Right renal pelvis (tissue), 4 donors: ENCODE results near the gene ZCCHC14. TPM values are rescaled to one million over a fixed set of nuclear protein-coding genes. Genes with fewer than 3 reads are reported as not detected.

Experiments
- DNase-seq, 4 donors: peaks; one replicate each; pipeline ENCODE4 v3.0.0-alpha.2; 2013; ENCODE audit warnings: low read depth in 4 of 4, low spot score in 3 of 4, missing footprints in 1 of 4
- polyA plus RNA-seq, 4 donors: library from polyadenylated mRNA; unstranded; fragments of 120-200 nt; gene quantifications; one replicate each; pipeline ENCODE4 v1.2.1, GENCODE V29; 2013; ENCODE audit not compliant: insufficient read length in 4 of 4

Gene ZCCHC14
- 10 to 100 TPM; 34.3 to 37.4 (median 36.3) TPM for polyA plus RNA-seq

DNA sequence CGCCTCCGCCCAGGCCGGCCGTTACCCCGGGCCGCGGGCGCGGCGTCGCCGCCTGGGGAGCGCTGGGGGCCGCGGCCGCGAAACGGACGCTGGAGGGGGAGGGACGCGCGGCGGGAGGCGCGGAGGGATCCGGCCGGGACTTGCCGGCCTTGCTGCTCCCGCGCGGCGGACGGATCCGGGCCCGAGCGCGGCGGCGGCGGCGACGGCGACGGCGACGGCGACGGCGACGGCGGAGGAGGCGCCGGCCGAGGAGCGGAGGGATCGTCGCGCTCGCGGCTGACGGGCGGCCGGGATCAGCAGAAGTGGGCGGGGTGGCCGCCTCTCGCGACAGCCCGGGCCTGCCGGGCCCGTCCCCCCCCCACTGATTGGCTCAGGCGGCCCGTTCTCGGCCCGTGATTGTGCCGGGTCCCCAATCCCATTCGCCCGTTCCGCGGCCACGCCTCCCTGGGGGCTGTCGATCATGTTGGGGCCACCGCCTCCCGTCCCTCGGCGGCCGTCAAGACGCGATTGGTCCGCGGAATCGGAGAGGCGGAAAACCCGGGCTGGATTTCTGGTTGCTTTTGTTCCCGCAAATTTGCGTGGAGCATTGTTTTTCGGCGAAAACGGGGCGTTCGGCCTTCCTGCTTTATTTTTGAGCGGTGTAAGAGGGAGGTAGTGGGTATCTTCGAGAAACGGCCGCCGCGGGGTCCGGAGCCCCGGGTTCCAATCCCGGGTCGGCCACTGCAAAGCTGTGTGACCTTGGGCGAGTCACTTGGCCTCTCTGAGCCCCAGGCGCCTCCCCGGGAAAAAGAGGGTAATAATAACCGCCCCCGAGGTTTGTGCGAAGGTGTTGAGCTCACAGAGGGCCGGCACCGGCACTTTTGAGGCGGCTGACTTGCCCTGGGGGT is at the start of gene ZCCHC14:
Gene ZCCHC14, minus strand, starts transcription at position 304 of the 887 bp plus-strand sequence. CDS start 786 bp downstream, outside the sequence.
- peak; percentile 93 to 98 (median 96) for DNase-seq

DNA sequence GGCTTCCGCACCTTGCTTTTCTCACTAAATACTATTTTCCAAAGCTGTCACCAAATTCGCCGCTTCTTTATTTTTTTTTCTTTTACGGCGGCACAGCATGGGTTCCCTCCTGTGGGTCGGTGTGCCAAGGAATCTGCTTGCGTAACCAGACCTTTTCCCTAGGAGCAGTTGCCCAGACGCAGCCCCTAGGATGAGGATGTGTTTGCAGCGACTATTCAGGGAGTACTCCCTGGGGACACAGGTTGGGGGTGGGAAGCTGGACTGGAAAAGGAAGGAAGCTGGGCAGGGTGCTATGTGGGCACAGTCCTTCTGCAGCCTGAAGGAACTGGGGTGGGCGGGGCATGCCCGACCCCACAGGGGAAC is 49.0 kb upstream of the ZCCHC14 start:
- DNase-seq, result no peak

DNA sequence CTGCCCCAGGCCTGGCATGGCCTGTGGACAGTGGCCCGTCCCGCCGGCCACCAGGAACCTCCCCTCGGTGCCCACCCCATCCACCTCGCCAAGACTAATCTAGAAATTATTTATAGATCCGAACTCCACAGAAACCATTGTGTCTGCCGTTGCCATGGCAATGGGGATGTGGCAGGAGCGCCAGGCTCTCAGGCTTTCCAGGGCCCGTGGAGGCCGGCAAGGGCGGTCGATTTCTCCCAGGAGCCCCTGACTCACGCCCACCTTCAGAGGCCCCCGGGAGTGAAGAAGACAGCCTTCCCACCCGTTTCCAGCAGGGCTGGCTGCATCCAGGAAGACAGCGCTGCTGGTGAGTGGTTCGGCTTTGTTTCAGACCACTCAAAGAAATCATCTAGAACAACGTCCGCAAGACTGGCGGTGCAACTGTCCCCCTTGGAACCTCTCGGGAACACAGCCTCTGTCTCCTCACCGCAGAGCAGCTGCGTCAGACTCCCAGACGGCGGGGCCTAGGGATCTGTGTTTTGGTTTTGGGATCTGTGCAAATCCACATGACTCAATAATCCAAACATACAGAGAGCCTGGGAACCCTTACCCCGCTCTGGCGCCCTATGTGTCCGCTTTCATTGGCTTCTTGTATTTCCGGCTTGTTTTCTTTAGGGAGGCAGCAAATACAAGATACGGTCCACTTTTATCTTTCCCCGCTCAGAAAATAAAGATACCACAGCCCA is 48.5 kb upstream of the ZCCHC14 start:
- DNase-seq, result no peak

DNA sequence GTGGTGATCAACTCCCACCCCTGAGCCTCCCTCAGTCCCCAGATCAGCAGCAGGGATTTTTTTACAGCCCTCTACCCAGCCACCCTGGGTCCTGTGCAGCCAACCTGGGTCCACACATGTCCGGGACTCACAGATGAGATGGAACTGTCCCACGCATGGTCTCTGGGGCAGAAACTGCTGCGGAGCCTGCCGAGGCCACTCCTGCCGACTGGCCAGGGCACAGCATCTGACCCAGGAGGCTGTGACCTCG is 48.0 kb upstream of the ZCCHC14 start:
- no peak for DNase-seq

- DNase-seq, result no peak
Observed at GRCh38 chr16:87540072-87540896, 47.5 kb upstream of the ZCCHC14 start.

DNA sequence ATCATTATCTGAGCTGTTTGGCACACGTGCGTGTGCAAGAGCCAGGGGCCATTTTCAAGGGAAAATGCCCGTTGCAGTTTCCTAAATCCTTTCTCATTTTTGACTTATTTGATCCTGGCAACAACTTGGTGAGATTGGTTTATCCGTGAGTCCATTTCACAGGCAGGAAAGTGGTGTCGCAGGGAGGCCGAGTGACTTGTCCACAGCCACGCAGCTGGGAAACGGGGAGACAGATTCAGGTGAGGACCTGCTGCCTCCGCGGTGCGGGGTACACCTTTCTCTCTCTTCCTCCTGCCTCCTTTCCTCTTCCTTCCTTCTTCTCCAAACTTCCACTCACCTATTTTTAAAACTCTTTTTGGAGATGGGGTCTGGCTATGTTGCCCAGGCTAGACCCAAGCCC is 46.3 kb upstream of the ZCCHC14 start:
- DNase-seq, result no peak

DNA sequence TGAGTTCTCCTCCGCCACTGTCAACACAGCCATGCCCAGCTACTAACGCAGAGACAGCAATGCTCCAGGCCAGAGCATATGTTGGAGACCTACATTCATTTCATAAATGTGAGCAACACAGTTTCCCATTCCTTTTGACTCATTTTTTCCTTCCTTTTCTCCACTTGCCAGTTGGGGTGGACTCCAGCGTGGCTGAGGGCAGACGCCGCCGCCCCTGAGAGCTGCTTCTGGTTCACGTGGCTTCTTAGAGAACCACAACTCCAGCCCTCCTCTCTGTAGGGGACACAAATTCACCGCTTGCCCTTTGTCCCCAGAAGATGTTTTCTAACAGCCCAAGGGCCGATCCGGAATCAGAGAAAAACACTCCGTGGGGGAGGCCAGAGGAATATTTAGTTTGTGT is 45.8 kb upstream of the ZCCHC14 start:
- DNase-seq, result no peak

- DNase-seq, result no peak
Observed at GRCh38 chr16:87538160-87538559, 45.3 kb upstream of the ZCCHC14 start.

- no peak for DNase-seq
Observed at GRCh38 chr16:87536795-87537142, 43.9 kb upstream of the ZCCHC14 start.

DNA sequence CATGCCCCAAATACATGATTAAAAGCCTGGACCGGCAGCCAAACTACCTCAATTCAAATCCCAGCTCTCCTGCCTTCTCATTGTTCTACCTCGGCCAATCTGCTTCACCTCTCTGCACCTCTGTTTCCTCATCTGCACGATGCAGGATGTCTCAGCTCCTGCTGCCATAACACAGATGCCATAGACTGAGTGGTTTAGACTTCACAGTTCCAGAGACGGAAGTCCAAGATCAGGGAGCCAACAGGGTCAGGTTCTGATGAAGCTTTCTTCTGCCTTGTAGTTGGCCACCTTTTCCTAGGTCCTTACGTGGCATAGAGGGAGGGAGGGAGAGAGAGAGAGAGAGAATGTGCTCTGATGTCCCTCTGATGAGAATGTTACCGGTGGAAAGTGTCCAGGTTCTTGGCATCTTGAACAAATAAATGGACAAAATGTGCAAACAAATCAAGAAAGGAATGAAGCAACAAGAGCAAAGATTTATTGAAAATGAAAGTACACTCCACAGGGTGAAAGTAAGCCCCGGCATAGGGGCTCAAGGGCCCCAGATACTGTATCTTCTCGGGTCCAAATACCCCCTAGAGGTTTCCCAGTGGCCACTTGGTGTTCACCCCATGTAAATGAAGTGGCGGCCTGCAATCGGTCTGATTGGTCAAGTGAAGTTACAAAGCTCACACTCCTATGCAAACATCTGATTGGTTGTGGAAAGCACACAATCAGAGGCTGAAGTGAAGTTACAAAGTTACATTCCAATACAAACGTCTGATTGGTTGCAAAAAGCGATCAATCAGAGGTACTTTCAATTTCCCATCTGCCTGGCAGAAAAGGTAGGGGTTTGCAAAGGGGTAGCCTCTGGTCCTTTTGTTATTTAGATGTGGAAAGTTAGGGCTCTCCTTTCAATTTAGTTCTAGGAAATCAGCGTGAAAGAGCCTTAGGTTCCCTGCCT is 43.3 kb upstream of the ZCCHC14 start:
- no peak for DNase-seq

DNA sequence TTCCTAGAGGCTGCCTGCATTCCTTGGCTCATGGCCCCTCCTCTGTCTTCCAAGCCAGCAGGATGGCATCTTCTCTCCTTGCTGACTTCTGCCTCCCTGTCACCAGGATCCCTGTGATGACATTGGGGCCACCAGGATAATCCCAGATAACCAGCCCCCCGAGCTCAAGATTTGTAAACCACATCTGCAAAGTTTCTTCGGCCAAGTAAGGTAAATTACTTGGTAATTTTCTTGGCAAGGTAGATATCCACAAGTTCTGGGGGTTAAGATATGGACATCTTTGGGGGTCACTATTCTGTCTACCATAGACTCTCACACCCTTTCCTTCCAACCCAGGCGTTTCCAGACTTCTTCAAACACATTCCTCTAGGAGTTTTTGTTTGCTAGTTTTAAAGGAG is 42.6 kb upstream of the ZCCHC14 start:
- DNase-seq, result no peak

DNA sequence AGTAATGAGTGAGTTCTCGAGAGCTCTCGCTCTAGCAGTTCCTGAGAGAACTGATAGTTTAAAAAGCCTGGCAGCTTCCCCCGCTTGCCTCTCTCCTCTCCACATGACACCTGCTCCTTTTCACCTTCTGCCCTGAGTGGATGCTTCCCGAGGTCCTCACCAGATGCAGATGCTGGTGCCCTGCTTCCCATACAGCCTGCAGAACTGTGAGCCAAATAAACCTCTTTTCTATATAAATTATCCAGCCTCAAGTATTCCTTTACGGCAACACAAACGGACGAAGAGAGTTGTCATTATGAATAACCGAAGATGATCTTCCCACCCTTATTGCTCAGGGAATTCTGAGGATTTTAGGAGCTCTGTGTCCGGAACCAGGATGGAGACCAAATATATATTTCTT is 41.9 kb upstream of the ZCCHC14 start:
- no peak for DNase-seq

GRCh38 chr16:87534030-87534653 is 41.3 kb upstream of the ZCCHC14 start:
- DNase-seq, result no peak

DNA sequence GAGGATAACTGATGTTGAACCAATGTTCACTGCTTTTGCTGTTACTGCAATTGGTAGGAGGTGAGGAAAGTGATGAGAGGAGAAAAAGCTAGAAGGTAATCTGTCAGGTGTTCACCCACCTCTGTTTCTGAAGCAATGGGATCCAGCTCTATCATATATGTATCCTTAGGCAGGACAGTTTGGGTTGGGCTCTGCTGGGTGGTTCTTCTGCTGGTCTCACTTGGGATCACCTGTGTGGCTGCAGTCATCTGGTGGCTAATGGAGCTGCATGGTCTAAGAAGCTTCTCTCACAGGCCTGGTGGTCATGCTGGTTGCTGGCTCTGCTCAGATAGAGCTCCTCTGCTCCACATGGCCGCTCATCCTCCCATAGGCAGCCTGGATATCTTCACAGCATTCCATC is 40.2 kb upstream of the ZCCHC14 start:
- no peak for DNase-seq

DNA sequence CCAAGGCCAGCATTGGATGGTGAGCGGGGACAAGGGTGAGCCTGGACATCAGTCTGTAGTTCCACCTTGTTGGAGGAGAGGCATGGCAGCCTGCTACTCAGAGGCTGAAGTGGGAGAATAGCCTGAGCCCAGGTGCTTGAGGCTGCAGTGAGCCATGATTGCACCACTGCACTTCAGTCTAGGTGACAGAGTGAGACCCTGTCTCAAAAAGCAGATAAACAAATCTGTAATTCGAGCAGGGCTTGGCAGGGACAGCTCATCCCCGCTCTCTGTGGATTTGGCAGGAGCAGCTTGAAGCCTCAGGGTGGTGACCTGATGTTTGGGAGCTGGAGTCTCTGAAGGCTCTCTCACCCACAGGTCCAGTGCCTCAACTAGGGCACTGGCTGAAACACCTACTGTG is 38.6 kb upstream of the ZCCHC14 start:
- DNase-seq, result no peak

DNA sequence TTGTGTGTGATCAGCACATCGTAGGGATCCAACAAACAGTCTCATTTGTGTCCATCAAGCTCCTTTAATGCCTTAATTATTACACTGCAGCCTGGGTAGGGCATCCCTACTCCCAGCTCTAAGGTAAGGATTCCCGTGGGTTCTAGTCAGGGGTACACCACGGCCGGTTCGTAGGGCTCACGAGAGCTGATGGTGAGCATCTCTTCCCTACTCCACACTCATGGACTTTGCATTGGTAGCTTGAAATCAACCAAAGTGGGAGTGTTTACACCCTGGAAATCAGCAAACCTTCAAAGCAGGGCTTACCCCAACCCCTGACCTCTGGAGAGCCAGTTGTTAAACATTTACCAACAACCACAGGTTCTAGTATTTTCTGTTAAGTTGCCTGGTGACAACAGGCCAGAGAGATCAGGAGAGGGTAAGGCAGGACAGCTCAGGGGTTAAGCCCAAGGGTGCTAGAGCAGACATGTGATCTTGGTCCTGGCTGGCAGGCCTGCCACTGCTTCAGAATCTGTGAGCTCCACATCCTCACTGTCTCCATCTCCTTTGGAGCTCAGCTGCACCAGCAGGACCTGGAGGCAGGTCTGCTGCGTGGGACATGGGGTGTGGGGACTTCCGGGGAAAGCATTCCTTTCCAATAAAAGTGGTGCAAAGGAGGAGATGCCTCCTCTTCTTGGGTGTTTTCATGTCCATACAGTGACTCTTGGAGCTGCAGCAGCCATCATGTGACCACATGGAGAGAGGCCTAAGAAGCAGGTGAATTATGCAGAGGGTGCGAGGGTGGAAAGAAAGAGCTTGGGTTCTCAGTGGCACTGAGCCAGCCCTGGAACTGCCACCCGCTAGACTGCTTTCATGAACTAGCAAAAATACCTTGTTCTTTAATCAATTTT is 36.1 kb upstream of the ZCCHC14 start:
- no peak for DNase-seq

- DNase-seq, result no peak
Observed at GRCh38 chr16:87527055-87527724, 34.4 kb upstream of the ZCCHC14 start.

DNA sequence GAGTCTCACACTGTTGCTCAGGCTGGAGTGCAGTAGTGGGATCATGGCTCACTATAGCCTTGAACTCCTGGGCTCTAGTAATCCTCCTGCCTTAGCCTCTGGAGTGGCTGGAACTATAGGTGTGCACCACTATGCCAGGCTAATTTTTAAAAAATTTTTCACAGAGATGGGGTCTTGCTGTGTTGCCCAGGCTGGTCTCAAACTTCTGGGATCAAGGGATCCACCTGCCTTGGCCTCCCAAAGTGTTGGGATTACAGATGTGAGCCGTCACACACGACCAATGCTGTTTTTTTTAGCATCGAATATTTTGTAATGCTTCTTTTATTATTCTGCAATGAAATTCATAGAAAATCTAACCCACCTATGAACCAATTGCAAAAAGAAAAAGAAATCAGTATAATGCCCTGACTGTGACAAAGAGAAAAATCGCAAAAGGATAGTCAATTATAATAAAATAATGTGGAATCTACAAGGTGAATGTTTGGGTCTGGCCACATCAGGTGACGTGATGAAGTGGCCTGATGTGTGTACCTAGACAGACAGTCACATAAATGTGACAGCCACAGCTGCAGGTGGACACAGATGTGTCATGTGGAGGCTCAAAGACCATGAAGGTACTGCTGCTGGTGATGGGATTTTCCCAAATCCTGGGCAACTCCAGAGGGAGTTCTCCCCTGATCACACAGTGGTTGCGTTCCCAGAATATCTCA is 33.6 kb upstream of the ZCCHC14 start:
- no peak for DNase-seq
